ENCODE data around the gene FBXL17.

The FBXL17 gene

DNA sequence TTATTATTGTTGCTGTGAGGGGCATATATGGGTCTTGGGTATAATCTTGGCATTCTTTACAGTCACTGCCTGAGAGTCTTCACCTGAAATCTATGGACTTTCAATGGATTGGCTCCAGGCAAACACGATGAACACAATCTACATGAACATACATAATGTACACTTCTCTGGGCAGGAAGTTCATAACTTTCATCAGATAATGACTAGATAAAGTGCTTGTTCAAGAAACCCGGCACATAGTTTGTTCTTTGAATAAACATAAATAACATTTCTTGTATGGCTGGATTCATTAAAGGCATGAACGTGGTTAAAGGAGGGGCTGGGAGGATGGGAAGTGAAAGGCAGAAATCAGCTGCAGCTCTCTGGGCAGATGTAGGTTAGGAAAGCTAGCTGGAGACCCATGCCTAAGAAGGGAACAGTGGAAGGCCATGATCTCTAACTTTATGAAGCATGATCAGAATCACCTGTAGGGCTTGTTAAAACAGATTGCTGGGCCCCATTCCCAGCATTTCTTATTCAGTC is 404.3 kb downstream of the FBXL17 start:
- no peaks in the 10 kb centered on the region for H3K36me3 ChIP-seq (ENCODE audit: low read length)
- no peaks in the 10 kb centered on the region for H4K20me1 ChIP-seq (ENCODE audit: low read depth, low read length)
- no peaks in the 10 kb centered on the region for H3K9me2 ChIP-seq (replicated peaks; ENCODE audit: insufficient read depth, low read length)
- no peak overlapping the region for H3K27ac ChIP-seq (ENCODE audit: low read depth, low read length)
- no peak overlapping the region for H3K9ac ChIP-seq (ENCODE audit: low read length)
- H3K4me3 ChIP-seq (ENCODE audit: insufficient read depth, low read length, poor library complexity, severe bottlenecking): no peak overlapping the region
- H3K4me2 ChIP-seq (ENCODE audit: low read depth, low read length, poor library complexity, severe bottlenecking): no peak overlapping the region
- no peaks in the 10 kb centered on the region for H3K9me3 ChIP-seq (ENCODE audit: insufficient read depth, low read length)
- no peaks in the 10 kb centered on the region for H3F3A ChIP-seq (ENCODE audit: insufficient read depth)
- H3K27me3 ChIP-seq (ENCODE audit: low read length): no peaks in the 10 kb centered on the region
- TF ChIP-seq EZH2phosphoT487 (conservative IDR thresholded peaks at IDR 0.05; ENCODE audit: low read length) (no peak), CTCF (IDR thresholded peaks at IDR 0.05; ENCODE audit: insufficient read depth, low read length, poor library complexity, severe bottlenecking) (no peak)
- no peaks in the 10 kb centered on the region for H3K79me2 ChIP-seq (ENCODE audit: insufficient read depth, low read length)
- H2AFZ ChIP-seq (ENCODE audit: low read depth, low read length, severe bottlenecking): no peak overlapping the region

- Histone ChIP-seq H3K9me2 (replicated peaks; ENCODE audit: insufficient read depth, low read length) (no peaks in the 10 kb centered on the region), H3K4me2 (ENCODE audit: low read depth, low read length, poor library complexity, severe bottlenecking) (no peak overlapping the region), H3K27ac (ENCODE audit: low read depth, low read length) (no peak overlapping the region), H3K79me2 (ENCODE audit: insufficient read depth, low read length) (no peaks in the 10 kb centered on the region), H3K27me3 (ENCODE audit: low read length) (no peaks in the 10 kb centered on the region), H2AFZ (ENCODE audit: low read depth, low read length, severe bottlenecking) (no peak overlapping the region), H3K4me3 (ENCODE audit: insufficient read depth, low read length, poor library complexity, severe bottlenecking) (no peak overlapping the region), H3K9me3 (ENCODE audit: insufficient read depth, low read length) (no peaks in the 10 kb centered on the region), H3K9ac (ENCODE audit: low read length) (no peak overlapping the region), H3K36me3 (ENCODE audit: low read length) (no peaks in the 10 kb centered on the region), H3F3A (ENCODE audit: insufficient read depth) (no peaks in the 10 kb centered on the region), H4K20me1 (ENCODE audit: low read depth, low read length) (no peaks in the 10 kb centered on the region)
- no peak for TF ChIP-seq CTCF (IDR thresholded peaks at IDR 0.05; ENCODE audit: insufficient read depth, low read length, poor library complexity, severe bottlenecking)
- TF ChIP-seq EZH2phosphoT487 (conservative IDR thresholded peaks at IDR 0.05; ENCODE audit: low read length): no peak
These were observed 406.3 kb downstream of the FBXL17 start for GRCh38 chr5:107975568-107975967.

- no peaks in the 10 kb centered on the region for H3F3A ChIP-seq (ENCODE audit: insufficient read depth)
- H3K79me2 ChIP-seq (ENCODE audit: insufficient read depth, low read length): no peaks in the 10 kb centered on the region
- no peak overlapping the region for H3K4me3 ChIP-seq (ENCODE audit: insufficient read depth, low read length, poor library complexity, severe bottlenecking)
- H3K9me3 ChIP-seq (ENCODE audit: insufficient read depth, low read length): no peaks in the 10 kb centered on the region
- no peak overlapping the region for H3K9ac ChIP-seq (ENCODE audit: low read length)
- no peak overlapping the region for H3K27ac ChIP-seq (ENCODE audit: low read depth, low read length)
- H4K20me1 ChIP-seq (ENCODE audit: low read depth, low read length): no peaks in the 10 kb centered on the region
- TF ChIP-seq CTCF (IDR thresholded peaks at IDR 0.05; ENCODE audit: insufficient read depth, low read length, poor library complexity, severe bottlenecking): no peak
- no peak for TF ChIP-seq EZH2phosphoT487 (conservative IDR thresholded peaks at IDR 0.05; ENCODE audit: low read length)
- H3K36me3 ChIP-seq (ENCODE audit: low read length): no peaks in the 10 kb centered on the region
- no peaks in the 10 kb centered on the region for H3K9me2 ChIP-seq (replicated peaks; ENCODE audit: insufficient read depth, low read length)
- no peak overlapping the region for H3K4me2 ChIP-seq (ENCODE audit: low read depth, low read length, poor library complexity, severe bottlenecking)
- H2AFZ ChIP-seq (ENCODE audit: low read depth, low read length, severe bottlenecking): no peak overlapping the region
- H3K27me3 ChIP-seq (ENCODE audit: low read length): no peaks in the 10 kb centered on the region
These were observed 410.1 kb downstream of the FBXL17 start for GRCh38 chr5:107971846-107972245.

Data from SU-DHL-6 (cell line).